Adrenal gland (tissue), 12 donors: Measurements from ENCODE around the gene ACBD6. TPM values are rescaled to one million over a fixed set of nuclear protein-coding genes. Genes with fewer than 3 reads are reported as not detected.

Experiments used
- DNase-seq, 7 donors: peaks; one replicate each; pipeline ENCODE4 v3.0.0-alpha.2; 2019 to 2020
- H3K27ac ChIP-seq, 5 donors: fragments of 200-600 bp; sonication (generic) in 4 of 5; 1 replicate in 3 of 5; 2 replicates in 2 of 5; pipeline versions ENCODE4 v1.5.1 to v1.8.0; 2016 to 2020; ENCODE audit warnings: mild to moderate bottlenecking in 1 of 5
- H3K27me3 ChIP-seq: fragments of 200-600 bp; 2 replicates; pipeline ENCODE4 v1.8.0; 2021
- H3K36me3 ChIP-seq, 2 donors: fragments of 200-600 bp; replicated peaks in 1 of 2; 1 replicate in 1 of 2; 2 replicates in 1 of 2; pipeline versions ENCODE4 v1.5.1 to v1.8.0; 2018 to 2022
- H3K4me1 ChIP-seq, 2 donors: fragments of 200-600 bp; replicated peaks in 1 of 2; 1 replicate in 1 of 2; 2 replicates in 1 of 2; pipeline versions ENCODE4 v1.5.1 to v1.8.0; 2018 to 2021
- H3K4me3 ChIP-seq, 4 donors: fragments of 200-600 bp; sonication (generic) in 3 of 4; one replicate each; pipeline ENCODE4 v1.5.1; 2016 to 2018
- H3K9me3 ChIP-seq, 3 donors: fragments of 200-600 bp; sonication (generic) in 1 of 3; replicated peaks in 1 of 3; 1 replicate in 2 of 3; 2 replicates in 1 of 3; pipeline versions ENCODE4 v1.5.1 to v1.8.0; 2016 to 2021
- CTCF ChIP-seq, 6 experiments: fragments of 450-650 bp in 4 of 6; fragments of 200-600 bp in 2 of 6; sonication (generic) in 1 of 6; IDR thresholded peaks; 1 replicate in 5 of 6; 2 replicates in 1 of 6; pipeline versions ENCODE4 v1.5.1 to v1.8.0; 2016 to 2021; ENCODE audit warnings: antibody characterized with exemption in 6 of 6, mild to moderate bottlenecking in 2 of 6, moderate library complexity in 1 of 6
- POLR2A ChIP-seq, 2 donors: fragments of 450-650 bp; IDR thresholded peaks; one replicate each; pipeline ENCODE4 v1.6.1; 2017; ENCODE audit warnings: antibody characterized with exemption in 2 of 2, mild to moderate bottlenecking in 2 of 2, moderate library complexity in 1 of 2
- WGBS, 4 donors: extraction: QIAGEN DNeasy Blood & Tissue Kit in 2 of 4; methylation state at CpG; one replicate each; pipeline versions ENCODE4 v1.1.5 to v1.1.7; 2013 to 2017; 5-methylcytosine and 5-hydroxymethylcytosine counted together
- intact Hi-C, 2 donors: fragments of 100-400 bp; cut with DNase I; formaldehyde crosslinking; loops; one replicate each; pipeline versions ENCODE4 v1.14.1 to v1.15.0; 2022 to 2023
- polyA plus RNA-seq, 3 donors: library from polyadenylated mRNA; stranded (reverse); fragments of 200-250 nt in 2 of 3; fragments of 350-450 nt in 1 of 3; fragmentation: Illumina TruSeq in 1 of 3; extraction: RNeasy Lipid Tissue Mini Kit (QIAGEN cat#74804) in 1 of 3; gene quantifications; one replicate each; pipeline ENCODE4 v1.2.3, GENCODE V29; 2013 to 2014
- total RNA-seq, 9 donors: library from RNA; depleted of rRNA in 4 of 9; stranded (reverse); fragments of >200 nt in 4 of 9; fragments of 120-200 nt in 1 of 9; fragmentation: NEBNext Ultra II Directional in 1 of 9; extraction: Animal tissue kit (Norgen Biotek cat#: 25700) in 1 of 9; gene quantifications; one replicate each; pipeline versions ENCODE4 v1.1.0 to v1.2.4, GENCODE V29; 2013 to 2023
- donor health status: healthy with polysubstance abuse.
- donor health status: Bipolar disorder and iron deficiency.
- donor health status: DM: yes; HTN: yes; CAD: no.
- donor health status: DM: no; HTN: no; CAD: no.
- donor health status: DM: no; HTN: no; CAD: no.
- donor health status: DM: yes; HTN: yes; CAD: no.

ACBD6 gene
- total and polyA plus RNA-seq, 12 donors: 28.7 to 75.1 (median 36.6) TPM

- DNase-seq: no peak
- intact Hi-C loops: no loop called here
- TF ChIP-seq POLR2A (IDR thresholded peaks at IDR 0.05): no peak
- no peak for TF ChIP-seq CTCF (IDR thresholded peaks at IDR 0.05)
- Histone ChIP-seq H3K4me1 (peaks cover 0 to 3% of the 10 kb centered on the region in 2 donors), H3K27me3 (no peaks in the 10 kb centered on the region), H3K36me3 (no peaks in the 10 kb centered on the region), H3K27ac (no peak overlapping the region), H3K9me3 (no peaks in the 10 kb centered on the region), H3K4me3 (no peak overlapping the region)
- WGBS, 4 donors: 93 to 97% (median 96%) methylated on average over 1 of the region's 1 CpG
Measured at GRCh38 chr1:180295999-180296398, 206.4 kb downstream of the ACBD6 start.

GRCh38 chr1:180294711-180295110, 207.7 kb downstream of the ACBD6 start:
- Histone ChIP-seq H3K4me3 (no peak overlapping the region), H3K36me3 (no peaks in the 10 kb centered on the region), H3K27ac (no peak overlapping the region), H3K9me3 (no peaks in the 10 kb centered on the region), H3K27me3 (no peaks in the 10 kb centered on the region), H3K4me1 (peaks cover 0 to 7% of the 10 kb centered on the region in 2 donors)
- DNase-seq: no peak
- 89 to 100% (median 98%) methylated on average over 2 of the region's 2 CpGs for WGBS, 4 donors
- intact Hi-C loops: no loop called here
- no peak for TF ChIP-seq POLR2A (IDR thresholded peaks at IDR 0.05)
- no peak for TF ChIP-seq CTCF (IDR thresholded peaks at IDR 0.05)

GRCh38 chr1:180291004-180291403, 211.4 kb downstream of the ACBD6 start:
- Histone ChIP-seq H3K4me3 (no peak overlapping the region), H3K4me1 (peaks cover 0 to 24% of the 10 kb centered on the region in 2 donors), H3K9me3 (no peaks in the 10 kb centered on the region), H3K27me3 (no peaks in the 10 kb centered on the region), H3K27ac (no peak overlapping the region), H3K36me3 (no peaks in the 10 kb centered on the region)
- DNase-seq: no peak
- TF ChIP-seq POLR2A (IDR thresholded peaks at IDR 0.05) (no peak), CTCF (IDR thresholded peaks at IDR 0.05) (no peak)
- WGBS, 4 donors: 75 to 82% (median 78%) methylated on average over 1 of the region's 1 CpG
- intact Hi-C loops: no loop called here

GRCh38 chr1:180290265-180291001, 211.9 kb downstream of the ACBD6 start:
- no peak overlapping the region for H3K4me3 ChIP-seq
- no peaks in the 10 kb centered on the region for H3K36me3 ChIP-seq
- no peak for DNase-seq
- no peak overlapping the region for H3K27ac ChIP-seq
- intact Hi-C loops: no loop called here
- H3K4me1 ChIP-seq: peaks cover 0 to 24% of the 10 kb centered on the region in 2 donors
- no peak for TF ChIP-seq POLR2A (IDR thresholded peaks at IDR 0.05)
- no peaks in the 10 kb centered on the region for H3K9me3 ChIP-seq
- WGBS, 4 donors: 88 to 93% (median 90%) methylated on average over 6 of the region's 6 CpGs
- no peaks in the 10 kb centered on the region for H3K27me3 ChIP-seq

- 79 to 90% (median 85%) methylated on average over 1 of the region's 1 CpG for WGBS, 4 donors
- DNase-seq: no peak
- Histone ChIP-seq H3K27ac (no peak overlapping the region), H3K27me3 (no peaks in the 10 kb centered on the region), H3K4me1 (peaks cover 0 to 24% of the 10 kb centered on the region in 2 donors), H3K4me3 (no peak overlapping the region), H3K9me3 (no peaks in the 10 kb centered on the region), H3K36me3 (no peaks in the 10 kb centered on the region)
- intact Hi-C loops: no loop called here
- TF ChIP-seq POLR2A (IDR thresholded peaks at IDR 0.05) (no peak), CTCF (IDR thresholded peaks at IDR 0.05) (no peak)
Measured at GRCh38 chr1:180288940-180289339, 213.4 kb downstream of the ACBD6 start.
